Activated gamma-delta T cell treated with anti-CD3 and anti-CD28 coated beads, Interleukin-2, amount 50 U/mL, for 16 hours (primary cell): Measurements from ENCODE around the gene HGFAC.

ENCODE experiments used
- DNase-seq: peaks from one replicate; pipeline ENCODE4 v3.0.0-alpha.2; 2020; ENCODE audit warnings: low read depth

The HGFAC gene

DNA sequence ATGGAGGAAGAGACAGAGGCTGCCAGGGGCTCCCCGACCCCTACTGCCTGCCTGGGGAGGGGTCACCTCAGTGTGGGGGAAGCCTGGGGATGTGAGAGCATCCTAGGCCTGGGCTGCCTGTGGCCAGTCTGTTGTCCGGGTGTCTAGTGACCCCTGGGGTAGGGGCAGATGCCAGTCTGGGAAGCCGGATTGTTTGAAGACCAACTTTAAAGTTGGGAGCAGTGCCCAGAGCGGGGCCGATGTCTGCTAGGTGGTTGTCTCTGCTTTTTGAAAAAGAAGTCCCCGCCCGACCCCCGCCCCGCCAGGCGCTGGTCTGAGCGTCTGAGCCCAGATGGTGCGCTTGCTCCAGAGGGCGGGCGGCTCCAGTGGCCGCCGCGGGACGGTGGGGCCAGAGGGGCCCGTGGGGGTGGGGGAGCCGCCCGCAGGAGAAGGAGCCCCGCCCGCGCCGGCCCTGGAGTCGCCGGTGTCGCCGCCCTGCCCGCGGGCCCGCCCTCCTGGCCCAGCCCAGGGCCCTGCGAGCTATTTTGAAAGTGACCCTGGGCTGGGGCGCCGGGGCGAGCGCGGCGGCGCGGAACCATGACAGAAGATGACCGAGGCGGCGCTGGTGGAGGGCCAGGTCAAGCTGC is 21.1 kb downstream of the HGFAC start, which contains the start of gene DOK7:
Gene DOK7, plus strand, starts transcription at position 517 of the 626 bp plus-strand sequence. Its CDS starts 70 bp downstream, at position 587.
- no peak for DNase-seq

GRCh38 chr4:3463556-3464348 is 22.0 kb downstream of the HGFAC start:
- DNase-seq: no peak

GRCh38 chr4:3464349-3464905 is 22.7 kb downstream of the HGFAC start:
- no peak for DNase-seq

GRCh38 chr4:3464911-3465697 is 23.3 kb downstream of the HGFAC start:
- no peak for DNase-seq

- DNase-seq: no peak
Observed at GRCh38 chr4:3465698-3466671, 24.2 kb downstream of the HGFAC start.

DNA sequence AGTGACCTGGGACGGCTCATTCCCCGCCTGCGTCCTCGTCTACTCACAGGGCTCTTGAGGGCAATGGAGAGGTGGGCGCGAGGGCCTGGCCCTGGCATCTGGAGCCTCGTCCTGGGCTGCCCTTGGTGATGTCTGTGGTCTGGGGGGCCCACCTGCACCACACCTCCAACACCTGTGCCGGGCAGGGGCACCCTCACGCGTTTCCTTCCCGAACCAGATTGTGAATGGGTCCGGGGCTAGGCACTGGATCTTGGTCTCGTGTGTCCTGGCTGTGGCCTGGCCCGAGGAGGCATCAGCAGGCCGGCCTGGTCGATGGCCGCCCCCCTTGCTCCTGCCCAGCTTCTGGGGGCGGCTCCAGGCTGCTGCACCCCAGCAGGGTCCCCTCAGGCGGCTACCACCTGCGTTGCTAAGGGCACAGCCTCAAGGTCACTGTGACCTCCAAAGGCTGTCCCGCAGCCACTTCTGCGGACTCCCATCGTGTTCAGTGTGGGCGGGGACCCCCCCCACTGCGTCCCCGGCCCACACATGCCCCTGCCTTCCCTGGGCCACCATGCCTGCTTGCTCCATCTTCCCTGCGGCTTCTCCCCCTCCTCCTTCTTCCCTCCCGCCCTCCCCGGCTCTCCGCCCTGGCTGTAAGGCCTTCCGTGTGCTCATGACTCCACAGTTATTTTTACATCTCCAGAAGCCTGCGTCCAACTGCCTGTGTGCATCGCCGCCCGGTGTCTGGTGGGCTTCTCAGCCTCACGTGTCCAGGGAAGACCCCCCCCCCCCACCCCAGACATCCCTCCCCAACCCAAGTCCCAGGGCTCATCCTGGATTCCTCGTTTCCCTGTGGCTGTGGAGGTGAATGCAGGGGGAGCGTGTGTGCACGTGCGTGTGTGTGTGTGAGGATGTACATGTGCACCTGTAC is 25.2 kb downstream of the HGFAC start:
- DNase-seq: no peak

GRCh38 chr4:3467601-3468031 is 25.8 kb downstream of the HGFAC start:
- DNase-seq: no peak

DNA sequence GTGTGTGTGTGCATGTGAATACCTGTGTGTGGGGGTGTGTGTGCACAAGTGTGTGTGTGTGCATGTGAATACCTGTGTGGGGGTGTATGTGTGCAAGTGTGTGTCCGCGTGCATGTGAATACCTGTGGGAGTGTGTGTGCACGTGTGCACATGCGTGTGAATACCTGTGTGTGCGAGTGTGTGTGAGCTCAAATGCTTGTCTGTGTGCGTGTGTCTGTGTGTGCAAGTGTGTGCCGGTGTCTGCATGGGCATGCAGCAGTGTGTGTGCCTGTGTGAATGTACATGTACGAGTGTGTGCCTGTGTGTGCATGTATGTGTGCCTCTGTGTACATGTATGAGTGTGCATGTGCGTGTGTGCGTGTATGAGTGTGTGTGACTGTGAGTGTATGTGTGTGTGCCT is 26.4 kb downstream of the HGFAC start:
- no peak for DNase-seq

DNA sequence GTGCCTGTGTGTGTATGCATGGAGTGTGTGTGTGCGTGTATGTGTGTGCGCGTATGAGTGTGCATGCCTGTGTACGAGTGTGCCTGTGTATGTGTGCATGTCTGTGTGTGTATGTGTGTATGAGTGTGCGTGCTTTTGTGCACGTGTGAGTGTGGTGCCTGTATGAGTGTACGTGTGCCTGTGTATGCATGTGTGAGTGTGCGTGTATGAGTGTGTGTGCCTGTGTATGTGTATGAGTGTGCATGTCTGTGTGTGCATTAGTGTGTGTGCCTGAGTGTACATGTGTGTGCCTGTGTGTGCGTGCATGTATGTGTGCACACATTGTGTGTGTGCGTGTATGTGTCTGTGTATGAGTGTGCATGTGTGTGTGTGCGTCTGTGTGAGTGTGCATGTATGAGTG is 27.0 kb downstream of the HGFAC start:
- no peak for DNase-seq

DNA sequence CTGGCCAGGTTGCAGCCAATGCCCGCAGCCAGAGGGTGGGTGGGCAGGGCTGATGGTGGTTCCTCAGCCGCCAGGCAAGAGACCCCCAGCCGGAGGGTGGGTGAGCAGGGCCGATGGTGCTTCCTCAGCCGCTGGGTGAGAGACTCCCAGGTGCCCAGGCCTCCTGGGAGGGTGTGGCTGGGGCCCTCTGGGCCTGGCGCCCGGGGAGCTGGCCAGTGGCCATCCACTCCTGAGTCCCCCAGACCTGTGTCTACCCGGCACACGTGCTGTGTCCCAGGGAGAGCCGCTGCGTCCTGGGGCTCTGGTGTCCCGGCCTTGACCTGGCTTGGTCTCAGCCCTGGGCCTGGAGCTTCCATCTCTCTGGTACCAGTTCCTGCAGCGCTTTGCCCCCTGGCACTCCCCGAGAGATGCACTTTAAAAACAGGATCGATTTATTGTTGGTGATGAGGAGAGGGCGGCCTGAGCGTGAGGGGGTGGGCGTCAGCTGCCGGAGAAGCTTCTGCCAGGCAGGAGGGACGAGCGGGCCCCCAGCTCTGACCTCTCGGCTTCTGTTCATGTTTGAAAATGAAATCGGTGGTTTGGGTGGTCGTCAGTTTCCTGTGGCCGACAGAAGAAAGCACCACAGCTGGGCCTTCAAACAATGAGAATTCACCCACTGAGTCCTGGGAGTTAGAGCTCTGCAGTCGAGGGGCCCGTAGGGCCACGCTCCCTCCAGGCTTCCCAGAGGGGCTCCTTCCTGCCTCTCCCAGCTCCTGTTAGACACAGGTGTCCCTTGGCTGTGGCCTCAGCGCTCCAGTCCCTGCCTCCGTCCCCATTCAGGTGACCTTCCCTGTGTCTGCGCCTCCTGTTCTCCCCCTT is 27.8 kb downstream of the HGFAC start:
- no peak for DNase-seq

- no peak for DNase-seq
Observed at GRCh38 chr4:3470244-3471097, 28.7 kb downstream of the HGFAC start.

DNA sequence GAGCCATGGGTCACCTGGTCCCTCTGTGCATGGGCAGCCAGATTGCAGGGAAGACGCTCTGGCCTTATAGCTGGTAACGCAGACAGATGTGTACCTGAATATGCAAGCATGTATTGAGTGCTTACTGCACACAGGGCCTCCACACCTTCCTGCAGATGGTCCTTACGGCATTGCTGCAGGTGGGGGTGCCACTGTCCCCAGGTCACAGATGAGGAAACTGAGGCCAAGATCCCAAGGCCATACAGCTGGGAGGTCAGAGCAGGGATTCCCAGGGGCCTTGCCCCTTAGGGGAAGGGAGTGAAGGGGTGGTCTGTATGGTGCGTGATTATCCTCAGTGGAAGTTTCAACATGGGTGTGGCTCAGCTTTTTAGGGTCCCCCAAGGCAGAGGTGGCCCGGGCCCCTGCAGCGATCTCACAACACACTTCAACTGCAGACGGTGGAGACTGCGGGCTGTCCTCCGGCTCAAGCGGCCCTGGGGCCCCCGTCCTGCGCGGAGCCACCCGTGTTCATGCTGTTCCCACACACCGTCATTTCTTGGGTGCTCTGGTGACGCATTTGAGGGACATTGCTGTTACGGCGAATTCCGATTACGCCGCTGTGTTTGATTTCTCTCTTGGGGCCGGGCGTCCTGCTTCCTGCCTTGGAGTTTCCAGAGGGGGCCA is 29.5 kb downstream of the HGFAC start:
- no peak for DNase-seq

- no peak for DNase-seq
Observed at GRCh38 chr4:3471886-3472285, 30.1 kb downstream of the HGFAC start.

GRCh38 chr4:3472411-3473141 is 30.8 kb downstream of the HGFAC start:
- DNase-seq: no peak

DNA sequence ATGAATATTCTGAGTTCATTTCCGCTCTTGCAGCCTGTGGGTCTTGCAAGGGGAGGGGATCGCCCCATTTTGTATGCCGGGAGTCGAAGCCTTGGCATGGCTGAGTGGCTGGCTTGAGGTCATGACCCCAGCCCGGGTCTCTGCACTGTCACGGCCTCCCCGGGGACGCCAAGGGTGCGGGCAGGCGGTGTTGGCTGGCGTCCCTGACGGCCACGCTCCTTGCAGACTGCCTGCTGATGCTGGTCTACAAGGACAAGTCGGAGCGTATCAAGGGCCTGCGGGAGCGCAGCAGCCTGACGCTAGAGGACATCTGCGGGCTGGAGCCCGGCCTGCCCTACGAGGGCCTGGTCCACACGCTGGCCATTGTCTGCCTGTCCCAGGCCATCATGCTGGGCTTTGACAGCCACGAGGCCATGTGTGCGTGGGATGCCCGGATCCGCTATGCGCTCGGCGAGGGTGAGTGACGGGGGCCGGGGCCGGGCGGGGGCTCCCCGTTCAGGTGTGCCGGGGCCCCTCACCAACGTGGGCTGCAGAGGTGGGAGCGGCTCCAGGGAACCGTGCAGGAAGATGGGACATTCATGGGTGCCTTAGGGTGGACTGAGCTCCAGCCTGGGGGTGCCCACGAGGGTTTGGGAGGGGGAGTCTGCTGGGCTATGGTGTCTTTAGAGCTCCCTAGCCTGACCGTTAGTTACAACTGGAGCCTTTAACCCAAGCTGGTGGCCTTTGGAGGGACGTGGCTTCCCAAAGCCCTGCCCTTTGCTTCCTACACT is 31.6 kb downstream of the HGFAC start:
- no peak for DNase-seq
